Muscle of leg (tissue), 11 donors: ENCODE measurements around the gene PIK3R2. TPM values are rescaled to one million over a fixed set of nuclear protein-coding genes. Genes with fewer than 3 reads are reported as not detected.

ENCODE experiments used
- DNase-seq: peaks from one replicate; pipeline ENCODE4 v3.0.0; 2013
- H3K27ac ChIP-seq: one replicate; pipeline ENCODE4 v1.5.1; 2013; ENCODE audit warnings: mild to moderate bottlenecking, low read length, control low read depth
- H3K27me3 ChIP-seq: one replicate; pipeline ENCODE4 v1.6.1; 2013; ENCODE audit warnings: low read length; ENCODE audit not compliant: control insufficient read depth, insufficient read depth
- H3K36me3 ChIP-seq: one replicate; pipeline ENCODE4 v1.6.1; 2013; ENCODE audit warnings: low read length; ENCODE audit not compliant: control insufficient read depth, insufficient read depth
- H3K4me1 ChIP-seq: one replicate; pipeline ENCODE4 v1.6.1; 2013; ENCODE audit warnings: low read length; ENCODE audit not compliant: control insufficient read depth, insufficient read depth
- H3K4me3 ChIP-seq: one replicate; pipeline ENCODE4 v1.5.1; 2013; ENCODE audit warnings: low read length, control low read depth
- H3K9me3 ChIP-seq: replicated peaks from 2 replicates; pipeline ENCODE4 v1.6.1; 2013; ENCODE audit warnings: low read depth, low read length; ENCODE audit not compliant: control insufficient read depth
- WGBS: methylation state at CpG from one replicate; pipeline ENCODE4 v1.1.5; 2013; ENCODE audit warnings: missing lambda C conversion rate; ENCODE audit not compliant: insufficient coverage; 5-methylcytosine and 5-hydroxymethylcytosine counted together
- polyA plus RNA-seq, 8 donors: library from polyadenylated mRNA; unstranded; fragments of 120-200 nt; gene quantifications; one replicate each; pipeline versions ENCODE4 v1.2.1 to v1.2.3, GENCODE V29; 2013; ENCODE audit warnings: inconsistent platforms in 1 of 8, low replicate concordance in 1 of 8; ENCODE audit not compliant: insufficient read length in 8 of 8, insufficient read depth in 1 of 8
- total RNA-seq: library from RNA; stranded (reverse); fragments of 120-200 nt; gene quantifications from one replicate; pipeline ENCODE4 v1.2.4, GENCODE V29; 2013

Gene PIK3R2
- total and polyA plus RNA-seq, 9 donors = 25.0 to 74.7 (median 50.0) TPM

GRCh38 chr19:18112989-18113478 lies 39.9 kb upstream of the PIK3R2 start:
- Histone ChIP-seq H3K4me1 (peaks cover 28% of the 10 kb centered on the region), H3K36me3 (no peaks in the 10 kb centered on the region), H3K27ac (no peak overlapping the region), H3K9me3 (no peaks in the 10 kb centered on the region), H3K4me3 (no peak overlapping the region), H3K27me3 (peaks cover 21% of the 10 kb centered on the region)
- WGBS = 19% methylated on average over 3 of the region's 9 CpGs
- peak; percentile 89 for DNase-seq

GRCh38 chr19:18113827-18114226 lies 39.1 kb upstream of the PIK3R2 start:
- DNase-seq = no peak
- Histone ChIP-seq H3K27ac (no peak overlapping the region), H3K4me3 (no peak overlapping the region), H3K27me3 (peaks cover 21% of the 10 kb centered on the region), H3K4me1 (peaks cover 36% of the 10 kb centered on the region), H3K9me3 (no peaks in the 10 kb centered on the region), H3K36me3 (no peaks in the 10 kb centered on the region)
- WGBS = 86% methylated on average over 5 of the region's 5 CpGs

- 81% methylated on average over 4 of the region's 4 CpGs for WGBS
- Histone ChIP-seq H3K27ac (no peak overlapping the region), H3K9me3 (no peaks in the 10 kb centered on the region), H3K36me3 (no peaks in the 10 kb centered on the region), H3K4me3 (no peak overlapping the region), H3K4me1 (peaks cover 42% of the 10 kb centered on the region), H3K27me3 (peaks cover 17% of the 10 kb centered on the region)
- no peak for DNase-seq
Measured at GRCh38 chr19:18114483-18114882, 38.5 kb upstream of the PIK3R2 start.

DNA sequence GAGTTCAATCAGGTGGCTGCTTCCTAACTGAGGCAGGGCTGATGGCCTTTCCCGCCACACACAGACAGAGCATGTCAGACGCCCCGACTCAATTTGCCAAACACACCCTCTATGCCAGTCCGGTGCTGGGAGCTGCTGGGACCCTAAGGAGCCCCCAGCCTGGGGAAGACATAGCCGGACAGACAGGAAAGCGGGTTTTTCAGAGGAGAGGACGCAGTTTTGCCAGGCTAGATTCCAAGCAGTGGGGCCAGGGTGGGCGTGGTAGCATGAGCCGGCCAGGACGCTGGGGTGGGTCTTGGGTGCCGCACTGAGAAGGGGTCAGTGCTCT lies 35.6 kb upstream of the PIK3R2 start:
- DNase-seq = no peak
- 5% methylated on average over 8 of the region's 11 CpGs for WGBS
- no peak overlapping the region for H3K27ac ChIP-seq
- H3K27me3 ChIP-seq = no peaks in the 10 kb centered on the region
- peaks cover 27% of the 10 kb centered on the region for H3K4me1 ChIP-seq
- H3K4me3 ChIP-seq = peak overlapping the region; percentile 44
- peaks cover 8% of the 10 kb centered on the region for H3K36me3 ChIP-seq
- no peaks in the 10 kb centered on the region for H3K9me3 ChIP-seq

DNA sequence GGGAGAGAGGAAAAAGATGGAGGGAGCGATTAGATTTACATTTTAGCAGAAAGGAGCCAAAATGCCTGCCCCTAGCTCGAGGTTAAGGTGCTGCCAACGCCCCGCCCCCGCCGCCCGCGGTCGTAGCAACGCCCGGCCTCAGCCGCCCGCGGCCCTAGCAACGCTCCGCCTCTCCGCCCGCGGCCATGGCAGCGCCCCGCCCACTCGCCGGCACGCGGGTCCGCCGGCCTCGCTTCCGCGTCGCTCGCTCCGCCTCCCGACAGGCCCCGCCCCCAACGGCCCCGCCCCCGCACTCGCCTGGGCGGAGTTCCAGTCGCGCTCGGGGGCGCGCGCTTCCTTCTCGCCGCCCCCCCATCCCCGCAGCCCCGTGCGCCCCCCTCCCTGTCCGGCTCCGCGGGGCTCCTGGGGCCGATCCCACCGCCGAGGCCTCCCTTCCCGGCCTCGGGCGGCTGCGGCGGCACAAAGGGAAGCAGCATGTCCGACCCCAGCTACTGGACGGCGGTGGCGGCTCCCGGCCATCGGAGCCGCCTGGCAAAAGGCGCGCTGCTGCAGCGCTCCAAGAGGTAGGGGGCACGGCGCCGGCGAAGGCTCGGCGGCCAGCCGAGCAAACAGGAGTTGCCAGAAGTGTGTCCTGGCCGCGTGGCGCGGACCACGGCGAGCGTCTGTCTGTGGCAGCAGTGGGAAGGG lies 35.1 kb upstream of the PIK3R2 start:
- Histone ChIP-seq H3K4me1 (peaks cover 25% of the 10 kb centered on the region), H3K9me3 (no peaks in the 10 kb centered on the region), H3K36me3 (peaks cover 9% of the 10 kb centered on the region), H3K27ac (peak overlapping the region; percentile 29), H3K27me3 (no peaks in the 10 kb centered on the region), H3K4me3 (peak overlapping the region; percentile 61)
- WGBS = under 1% methylated on average over 75 of the region's 86 CpGs
- peak; percentile 93 for DNase-seq

- no peaks in the 10 kb centered on the region for H3K27me3 ChIP-seq
- peak overlapping the region; percentile 61 for H3K4me3 ChIP-seq
- peaks cover 27% of the 10 kb centered on the region for H3K4me1 ChIP-seq
- 22% methylated on average over 14 of the region's 14 CpGs for WGBS
- H3K36me3 ChIP-seq = peaks cover 15% of the 10 kb centered on the region
- no peak for DNase-seq
- no peaks in the 10 kb centered on the region for H3K9me3 ChIP-seq
- no peak overlapping the region for H3K27ac ChIP-seq
Measured at GRCh38 chr19:18118420-18119012, 34.4 kb upstream of the PIK3R2 start.

DNA sequence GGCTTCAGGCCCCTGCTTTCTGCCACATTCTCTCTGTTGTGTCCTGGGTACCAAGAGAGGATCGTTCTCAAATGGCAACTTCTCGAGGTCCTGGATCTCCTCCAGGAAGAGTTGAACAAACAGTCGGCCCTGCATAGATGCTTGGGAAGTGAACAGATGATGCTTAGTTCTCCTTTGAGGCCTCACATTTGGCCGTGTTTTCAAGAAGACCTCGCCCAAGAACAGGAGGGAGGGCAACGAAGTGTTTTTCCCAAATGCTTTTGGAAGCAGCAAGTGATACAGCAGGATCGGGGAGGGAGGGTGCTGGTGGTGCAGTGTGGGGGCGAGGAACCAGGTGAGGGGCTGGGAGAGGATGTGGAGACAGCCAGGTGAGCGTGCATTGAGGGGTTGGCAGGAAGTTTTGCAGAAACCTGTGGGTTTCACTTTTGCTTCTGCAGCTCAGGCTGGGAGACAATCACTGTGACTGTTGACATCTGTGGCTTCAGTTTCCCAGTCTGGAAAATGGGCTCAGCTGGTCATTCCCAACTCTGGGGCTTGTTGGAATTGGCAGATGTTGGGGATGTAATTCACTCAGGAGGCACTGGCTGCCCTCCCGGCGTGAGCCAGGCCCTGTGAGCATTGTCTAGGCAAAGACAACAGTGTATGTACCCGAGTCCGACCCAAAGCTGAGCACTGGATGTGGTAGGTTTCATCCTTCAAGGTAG lies 33.8 kb upstream of the PIK3R2 start:
- H3K4me1 ChIP-seq = peaks cover 27% of the 10 kb centered on the region
- no peak overlapping the region for H3K4me3 ChIP-seq
- H3K9me3 ChIP-seq = no peaks in the 10 kb centered on the region
- H3K36me3 ChIP-seq = peaks cover 22% of the 10 kb centered on the region
- WGBS = 33% methylated on average over 13 of the region's 13 CpGs
- no peak overlapping the region for H3K27ac ChIP-seq
- no peaks in the 10 kb centered on the region for H3K27me3 ChIP-seq
- DNase-seq = peak; percentile 80

DNA sequence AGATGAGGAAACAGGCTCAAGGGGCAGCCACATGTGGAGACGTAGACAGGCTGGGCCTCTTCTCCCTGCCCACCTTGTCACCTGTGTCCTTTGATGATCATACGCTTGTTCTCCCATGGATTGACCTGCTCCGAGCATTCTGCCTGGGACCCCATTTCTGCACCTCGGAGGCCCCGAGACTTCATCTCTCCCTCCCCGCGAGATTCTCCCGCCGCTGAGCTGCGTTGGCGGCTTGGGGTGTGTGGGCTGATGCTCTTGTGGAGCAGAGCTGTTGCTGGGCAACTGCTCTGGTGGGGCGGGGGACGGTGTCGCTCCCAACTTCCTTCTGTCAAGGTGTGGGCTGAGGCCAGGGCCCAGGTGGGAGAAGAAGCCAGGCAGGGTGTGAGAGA lies 33.3 kb upstream of the PIK3R2 start:
- WGBS = 65% methylated on average over 11 of the region's 14 CpGs
- Histone ChIP-seq H3K4me3 (no peak overlapping the region), H3K27me3 (no peaks in the 10 kb centered on the region), H3K36me3 (peaks cover 27% of the 10 kb centered on the region), H3K27ac (no peak overlapping the region), H3K9me3 (no peaks in the 10 kb centered on the region), H3K4me1 (peaks cover 27% of the 10 kb centered on the region)
- no peak for DNase-seq

- Histone ChIP-seq H3K9me3 (no peaks in the 10 kb centered on the region), H3K4me1 (peaks cover 27% of the 10 kb centered on the region), H3K27me3 (no peaks in the 10 kb centered on the region), H3K4me3 (no peak overlapping the region), H3K36me3 (peaks cover 27% of the 10 kb centered on the region), H3K27ac (no peak overlapping the region)
- no peak for DNase-seq
- WGBS = 38% methylated on average over 1 of the region's 1 CpG
Measured at GRCh38 chr19:18120127-18120526, 32.8 kb upstream of the PIK3R2 start.

- peaks cover 27% of the 10 kb centered on the region for H3K4me1 ChIP-seq
- no peaks in the 10 kb centered on the region for H3K9me3 ChIP-seq
- WGBS = 100% methylated on average over 1 of the region's 5 CpGs
- no peak overlapping the region for H3K27ac ChIP-seq
- DNase-seq = no peak
- H3K36me3 ChIP-seq = peaks cover 30% of the 10 kb centered on the region
- H3K27me3 ChIP-seq = no peaks in the 10 kb centered on the region
- H3K4me3 ChIP-seq = no peak overlapping the region
Measured at GRCh38 chr19:18121166-18121565, 31.8 kb upstream of the PIK3R2 start.
